Measurements from ENCODE around the gene PASK.
A peak's percentile ranks its signal among the peaks of the same experiment; 100 is the strongest.
"Not testable (repeated sequence)": the region's sequence is repeated elsewhere in the genome, so short reads cannot be mapped to it uniquely, and the experiment has no call there.

Gene PASK

DNA sequence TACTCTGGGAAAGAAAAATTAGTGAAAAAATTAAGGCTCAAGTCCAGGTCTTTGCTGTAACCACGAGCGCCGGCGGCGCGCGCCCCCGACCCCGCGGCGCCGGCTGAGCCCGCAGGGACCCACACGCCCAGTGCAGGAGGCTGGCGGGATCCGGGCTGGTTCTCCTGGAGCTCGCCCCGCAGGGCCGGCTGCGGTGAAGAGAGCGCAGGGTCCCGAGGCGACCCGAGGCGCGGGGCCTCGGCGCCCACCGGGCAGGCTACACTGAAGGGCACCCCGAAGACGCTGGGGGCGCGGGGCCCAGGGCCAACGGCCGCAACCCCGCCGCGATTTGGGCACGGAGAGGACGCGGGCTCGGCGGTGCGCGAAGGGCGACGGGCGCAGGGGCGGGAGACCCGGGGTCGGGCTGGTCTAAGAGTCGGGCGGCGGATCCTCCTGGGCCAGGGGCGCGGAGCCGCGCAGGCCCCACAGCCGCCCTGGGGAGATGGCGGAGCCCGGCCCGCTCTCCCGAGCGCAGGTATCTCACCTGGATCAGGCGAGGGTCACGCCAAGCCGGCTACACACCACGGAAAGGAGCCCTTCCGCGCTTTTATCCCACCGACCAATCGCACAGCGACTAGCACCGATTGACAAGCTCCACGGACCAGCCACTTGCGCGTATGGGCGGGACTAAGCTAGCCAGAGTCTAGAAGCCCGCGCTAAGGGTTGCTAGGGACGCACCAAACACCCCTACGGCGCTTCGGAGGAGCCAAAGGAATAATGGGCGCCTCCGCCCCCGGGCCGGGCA lies at the start of gene PASK:
Gene PASK (minus strand): TSS at position 582 of the 784 bp plus-strand sequence. CDS start 6,440 bp downstream, outside the sequence.
- DNase-seq (ENCODE audit: low read depth): peak; percentile 84

DNA sequence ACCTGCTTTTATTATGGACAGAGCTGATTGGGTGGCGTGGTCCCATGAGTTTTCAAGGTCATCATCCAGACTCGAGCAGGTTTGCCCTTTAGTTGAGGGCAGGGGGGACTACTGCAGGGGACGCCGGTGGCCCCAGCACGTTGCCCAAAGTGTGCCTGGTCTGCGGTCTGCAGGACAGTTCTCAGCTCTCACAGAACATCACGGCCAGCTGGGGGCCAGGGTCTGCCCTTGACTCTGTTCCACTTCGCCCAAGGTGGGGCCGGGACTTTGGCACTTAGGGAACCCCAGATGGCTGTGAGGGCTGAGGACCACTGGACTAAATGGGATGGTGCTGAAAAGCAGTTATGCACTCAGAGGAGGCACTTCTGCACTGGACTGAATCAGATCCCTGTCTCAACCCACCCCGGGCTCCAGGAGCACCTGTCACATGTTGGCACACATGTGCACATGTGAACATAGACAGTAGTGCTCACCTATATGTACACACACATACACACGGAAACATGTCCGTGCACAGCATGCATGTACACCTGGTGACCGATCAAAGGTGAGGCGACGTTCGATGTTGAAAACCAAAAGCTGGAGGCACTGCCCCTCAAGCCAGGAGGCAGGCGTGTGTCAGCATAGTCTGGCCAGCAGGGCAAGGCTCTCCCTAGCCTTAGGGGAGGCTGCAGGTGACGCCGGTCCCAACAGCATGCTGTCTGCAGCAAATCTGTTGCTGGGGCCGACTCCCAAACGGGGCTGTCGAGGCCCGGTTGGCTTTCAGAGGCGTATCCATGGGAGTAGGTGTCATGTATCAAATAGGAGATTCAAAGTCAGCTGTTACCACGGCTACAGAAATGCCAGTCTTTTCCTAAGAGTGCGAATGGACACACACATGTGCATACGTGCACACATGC lies 49.4 kb upstream of the PASK start:
- no peak for DNase-seq (ENCODE audit: low read depth)

DNA sequence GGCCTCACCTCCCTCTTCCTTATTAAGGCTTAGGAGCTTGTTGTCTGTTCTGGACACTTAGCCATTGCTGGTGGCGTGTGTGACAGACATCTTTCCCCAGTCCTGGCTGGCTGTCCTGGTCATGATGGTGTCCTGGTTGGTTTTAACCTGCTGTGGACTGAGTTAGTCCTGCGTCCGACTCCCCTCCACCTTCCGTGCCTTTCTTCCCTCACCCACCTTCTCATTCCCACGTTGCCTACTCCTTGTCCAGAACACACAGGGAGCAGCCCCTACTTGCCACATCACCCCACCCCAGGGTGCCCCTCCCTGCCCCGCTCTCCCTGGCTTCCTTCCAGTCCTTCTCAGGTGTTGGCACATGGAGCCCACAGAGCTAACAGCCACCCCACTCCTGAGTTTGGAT lies 48.7 kb upstream of the PASK start:
- no peak for DNase-seq (ENCODE audit: low read depth)

DNA sequence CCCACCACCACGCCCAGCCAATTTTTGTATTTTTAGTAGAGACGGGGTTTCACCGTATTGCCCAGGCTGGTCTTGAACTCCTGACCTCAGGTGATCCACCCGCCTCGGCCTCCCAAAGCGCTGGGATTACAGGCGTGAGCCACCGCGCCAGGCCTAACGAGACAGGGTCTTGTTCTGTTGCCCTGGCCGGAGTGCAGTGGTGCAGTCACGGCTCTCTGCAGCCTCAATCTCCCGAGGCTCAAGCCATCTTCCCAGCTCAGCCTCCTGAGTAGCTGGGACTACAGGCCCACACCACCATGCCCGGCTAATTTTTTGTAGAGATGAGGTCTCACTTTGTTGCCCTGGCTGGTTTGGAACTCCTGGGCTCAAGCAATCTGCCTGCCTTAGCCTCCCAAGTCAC lies 48.0 kb upstream of the PASK start:
- DNase-seq (ENCODE audit: low read depth): not testable (repeated sequence)

GRCh38 chr2:241195506-241196130 lies 46.3 kb upstream of the PASK start:
- DNase-seq (ENCODE audit: low read depth): no peak

- DNase-seq (ENCODE audit: low read depth): no peak
Observed at GRCh38 chr2:241194811-241195210, 45.5 kb upstream of the PASK start.

- no peak for DNase-seq (ENCODE audit: low read depth)
Observed at GRCh38 chr2:241193271-241193670, 44.0 kb upstream of the PASK start.

DNA sequence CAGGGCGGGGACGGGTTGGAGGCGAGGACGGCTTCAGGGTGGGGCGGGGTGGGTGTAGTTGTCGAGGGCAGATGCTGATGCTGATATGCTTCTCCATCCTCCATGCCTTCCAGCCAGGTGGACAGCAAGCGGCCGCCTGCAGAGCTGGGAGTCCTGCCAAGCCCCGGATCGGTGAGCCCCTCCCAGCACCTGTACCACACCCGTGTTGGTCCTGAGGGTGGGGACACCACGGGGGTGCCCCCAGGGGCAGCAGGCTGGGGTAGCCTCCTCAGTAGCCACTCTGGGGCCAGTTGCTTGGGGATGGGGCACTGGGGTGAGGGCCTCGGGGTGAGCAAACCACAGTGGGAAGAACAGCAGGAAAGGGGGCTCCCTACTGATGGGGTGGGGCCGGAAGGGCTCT lies 41.8 kb upstream of the PASK start:
- DNase-seq (ENCODE audit: low read depth): no peak

DNA sequence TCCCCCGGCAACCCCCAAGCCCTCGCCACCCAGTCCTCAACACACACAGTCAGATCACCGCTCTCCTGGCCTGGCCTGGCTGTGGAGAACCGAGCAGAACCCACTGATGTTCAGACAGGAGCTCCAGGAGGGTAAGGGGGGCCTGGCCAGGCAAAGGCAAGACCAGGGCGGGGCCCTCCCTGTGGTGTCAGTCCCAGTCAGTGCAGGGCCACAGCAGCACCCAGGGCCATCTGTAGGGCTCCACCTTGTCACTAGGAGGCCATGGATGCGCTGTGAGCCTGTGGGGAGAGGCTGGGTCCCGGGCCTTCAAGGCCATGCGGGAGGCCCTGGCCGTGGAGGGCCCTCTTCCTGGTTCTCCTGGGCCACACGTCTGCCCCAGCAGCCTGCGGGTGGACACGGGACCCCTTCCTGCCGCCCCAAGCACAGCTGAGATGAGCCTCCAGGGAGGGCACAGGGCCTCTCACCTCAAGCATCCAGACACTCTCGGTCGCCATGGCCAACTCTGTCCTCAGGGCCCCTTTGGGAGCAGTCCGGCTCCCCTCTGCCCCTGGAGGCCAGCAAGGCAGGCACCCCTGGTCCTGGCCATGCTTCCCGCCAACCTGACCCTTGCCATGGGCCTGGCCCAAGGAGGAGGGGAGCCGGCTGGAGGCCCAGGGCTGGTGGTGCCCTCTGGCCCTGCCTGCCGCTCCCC lies 41.2 kb upstream of the PASK start:
- no peak for DNase-seq (ENCODE audit: low read depth)

GRCh38 chr2:241189856-241190201 lies 40.6 kb upstream of the PASK start:
- no peak for DNase-seq (ENCODE audit: low read depth)

DNA sequence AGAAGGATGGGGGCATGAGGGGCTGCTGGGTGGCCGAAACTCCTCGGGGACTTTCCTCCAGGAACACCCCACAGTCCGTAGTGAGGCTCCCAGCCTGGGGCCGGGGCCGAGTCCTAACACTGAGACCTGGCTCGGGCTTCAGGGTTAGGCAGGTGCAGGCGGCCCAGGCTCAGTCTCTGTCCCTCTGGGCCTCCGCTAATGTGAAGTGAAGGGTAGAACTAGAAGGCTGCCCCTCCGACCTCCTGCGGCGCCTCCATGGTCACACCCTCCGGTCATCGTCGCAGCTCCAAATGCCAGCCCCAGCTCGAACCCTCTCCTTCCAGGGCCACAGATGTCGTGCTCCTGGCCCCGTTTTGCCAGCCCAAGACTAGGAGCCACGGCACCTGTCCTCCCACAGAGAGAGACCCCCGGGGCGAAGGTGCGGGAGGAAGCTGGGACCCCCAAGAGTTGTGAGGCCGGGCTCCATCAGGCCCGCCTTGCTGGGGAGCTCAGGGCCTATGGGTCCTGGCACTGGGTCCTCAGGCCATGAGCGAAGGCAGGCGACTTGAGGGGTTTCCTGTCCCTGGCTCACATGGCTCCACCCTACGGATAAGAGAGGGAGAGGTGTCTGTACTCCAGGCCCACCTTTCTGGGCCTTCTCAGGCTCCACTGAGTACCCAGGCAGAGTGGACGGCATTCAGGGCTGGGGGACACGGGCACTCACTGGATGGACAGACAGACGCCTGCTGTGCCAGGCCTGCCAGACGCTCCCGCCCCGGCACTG lies 40.0 kb upstream of the PASK start:
- DNase-seq (ENCODE audit: low read depth): no peak

- DNase-seq (ENCODE audit: low read depth): no peak
Observed at GRCh38 chr2:241188361-241189092, 39.3 kb upstream of the PASK start, which contains the start of gene ANO7. Gene ANO7 (plus strand): TSS chr2:241188677. CDS start chr2:241190064, 1,387 bp downstream.

GRCh38 chr2:241187918-241188234 lies 38.6 kb upstream of the PASK start:
- DNase-seq (ENCODE audit: low read depth): no peak

DNA sequence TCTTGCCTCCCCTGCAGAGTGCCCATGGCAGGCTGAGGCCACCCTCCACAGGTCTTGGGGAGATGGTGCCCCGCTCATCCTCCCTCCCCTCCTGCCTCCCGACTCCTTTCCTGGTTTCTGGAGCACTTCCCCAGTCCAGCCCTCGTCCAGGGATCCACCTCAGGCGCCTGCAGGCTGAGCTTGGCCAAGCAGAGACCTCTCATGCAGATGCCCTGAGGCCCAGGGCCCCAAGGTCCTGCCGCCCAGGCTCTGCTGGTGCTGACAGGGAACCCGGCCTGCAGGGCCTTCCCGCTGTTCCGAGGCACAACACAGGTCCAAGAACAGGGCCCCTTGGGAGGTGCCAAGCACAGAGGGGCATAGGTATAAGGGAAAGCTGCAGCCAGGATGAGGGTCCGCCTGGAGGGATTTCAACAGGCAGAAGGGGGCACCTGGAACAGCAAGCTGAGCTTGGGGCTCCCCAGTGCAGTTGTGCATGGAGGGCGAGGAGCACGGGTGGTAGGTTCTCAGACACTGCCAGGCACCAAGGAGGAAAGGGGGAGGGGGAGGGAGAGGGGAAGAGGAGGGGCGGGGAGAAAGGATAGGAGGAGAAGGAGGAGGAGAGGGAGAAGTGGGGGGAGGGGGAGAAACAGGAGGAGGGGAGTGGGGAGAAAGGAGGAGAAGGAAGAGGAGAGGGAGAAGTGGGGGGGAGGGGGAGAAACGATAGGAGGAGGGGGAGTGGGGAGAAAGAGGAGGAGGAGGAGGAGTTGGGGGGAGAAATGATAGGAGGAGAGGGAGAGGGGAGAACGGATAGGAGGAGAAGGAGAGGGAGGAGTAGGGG lies 38.0 kb upstream of the PASK start:
- DNase-seq (ENCODE audit: low read depth): no peak

GRCh38 chr2:241185961-241186360 lies 36.7 kb upstream of the PASK start:
- DNase-seq (ENCODE audit: low read depth): no peak

GRCh38 chr2:241184901-241185300 lies 35.6 kb upstream of the PASK start:
- DNase-seq (ENCODE audit: low read depth): no peak

DNA sequence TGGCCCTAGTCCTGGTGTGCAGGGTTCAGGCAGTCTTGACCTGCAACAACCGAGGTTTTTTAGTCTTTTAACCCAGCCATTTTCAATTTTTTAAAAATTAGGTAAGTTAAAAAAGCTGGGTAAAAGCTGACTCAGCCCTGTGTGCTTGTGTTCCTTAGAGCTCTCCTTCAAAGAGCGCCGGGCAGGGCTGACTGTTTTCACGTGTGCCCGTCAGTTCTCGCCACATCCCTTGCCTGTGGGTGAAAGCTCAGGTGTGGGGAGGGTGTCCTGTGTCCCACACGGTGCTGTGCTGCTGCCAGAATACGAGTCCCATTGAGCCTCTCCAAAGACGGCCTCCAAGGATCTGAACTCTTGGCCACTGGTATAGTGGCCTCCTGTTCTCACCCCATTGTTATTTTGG lies 33.9 kb upstream of the PASK start:
- no peak for DNase-seq (ENCODE audit: low read depth)

- no peak for DNase-seq (ENCODE audit: low read depth)
Observed at GRCh38 chr2:241182531-241183133, 33.4 kb upstream of the PASK start.

DNA sequence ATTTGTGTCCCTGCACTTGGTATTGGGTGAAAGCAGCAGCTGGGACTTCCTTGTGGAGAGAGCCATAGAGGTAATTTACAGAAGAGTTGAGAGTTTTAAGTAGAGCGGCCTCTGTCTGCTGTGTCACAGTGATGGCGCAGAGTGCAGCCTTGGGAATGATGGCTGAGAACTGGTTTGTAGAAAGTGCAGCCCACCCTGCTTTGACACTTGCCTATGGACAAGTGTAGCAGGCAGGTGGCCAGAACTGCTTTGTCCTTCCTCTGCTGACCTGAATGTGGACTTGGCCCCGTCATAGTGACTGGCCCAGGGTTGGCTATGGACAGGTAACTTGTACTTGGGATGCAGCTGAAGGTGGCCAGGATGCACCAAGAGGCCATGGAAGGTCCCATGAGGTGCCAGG lies 32.9 kb upstream of the PASK start:
- DNase-seq (ENCODE audit: low read depth): no peak

DNA sequence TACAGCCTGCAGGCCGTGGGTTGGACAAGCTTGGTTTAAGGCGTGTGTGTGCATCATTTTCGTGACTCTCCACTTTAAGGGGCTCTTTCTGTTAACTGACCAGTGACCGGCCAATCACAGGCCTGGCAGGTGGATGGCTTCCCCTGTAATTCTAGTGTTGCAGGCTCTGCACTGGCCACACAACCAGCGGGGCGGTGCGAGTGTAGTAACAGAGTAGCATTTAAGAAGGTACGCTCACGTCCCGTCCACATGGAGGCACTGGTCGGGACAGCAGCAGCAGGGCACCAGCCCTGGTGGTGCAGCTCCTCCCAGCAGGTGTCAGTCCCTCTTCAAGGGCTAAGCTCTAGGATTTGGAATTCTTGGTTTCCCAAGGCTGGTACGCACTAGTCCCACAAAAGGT lies 31.2 kb upstream of the PASK start:
- no peak for DNase-seq (ENCODE audit: low read depth)

Measured in activated T-helper 1 cell treated with Interleukin-2 at 50 U/mL for 16 hours (primary cell).